WTC11 (cell line): ENCODE data around the gene CCBE1. TPM values are rescaled to one million over a fixed set of nuclear protein-coding genes. Genes with fewer than 3 reads are reported as not detected.

Source experiments
- ATAC-seq: fragments of 200-7000 bp; cut with Tn5 transposase; 2 replicates; pipeline ENCODE4 v1.10.0; 2021; ENCODE audit warnings: mild to moderate bottlenecking, moderate library complexity
- CTCF ChIA-PET: fragments of 300-600 bp; sonication (Branson Sonifier 250); formaldehyde crosslinking; loops from one replicate; lab custom pipeline; 2021; ENCODE audit warnings: antibody characterized with exemption; lab: Charles Lee
- POLR2A ChIA-PET: fragments of 350-600 bp; sonication (Branson Sonifier 250); formaldehyde crosslinking; loops from one replicate; lab custom pipeline; 2021; ENCODE audit warnings: antibody characterized with exemption; lab: Charles Lee
- DNase-seq: peaks from one replicate; pipeline ENCODE4 v3.0.0; 2021; ENCODE audit warnings: low spot score
- H3K27ac Mint-ChIP-seq: 2 replicates; pipeline ENCODE4 v1.8.0; 2021; ENCODE audit warnings: mixed read lengths
- H3K27me3 Mint-ChIP-seq: 2 replicates; pipeline ENCODE4 v1.8.0; 2021; ENCODE audit warnings: low read depth, mild to moderate bottlenecking, moderate library complexity, mixed read lengths
- H3K36me3 Mint-ChIP-seq: 2 replicates; pipeline ENCODE4 v1.8.0; 2021; ENCODE audit warnings: mixed read lengths
- H3K4me1 Mint-ChIP-seq: 2 replicates; pipeline ENCODE4 v1.8.0; 2022; ENCODE audit warnings: mixed read lengths
- H3K4me3 Mint-ChIP-seq: 2 replicates; pipeline ENCODE4 v1.8.0; 2021; ENCODE audit warnings: mild to moderate bottlenecking, moderate library complexity, mixed read lengths
- H3K9me3 Mint-ChIP-seq: 2 replicates; pipeline ENCODE4 v1.8.0; 2021; ENCODE audit warnings: mixed read lengths
- CREM ChIP-seq: sonication (generic); formaldehyde crosslinking; IDR thresholded peaks from 2 replicates; pipeline ENCODE4 v1.8.1; 2022; ENCODE audit warnings: mild to moderate bottlenecking, missing genetic modification reagents, moderate library complexity
- FOXP1 ChIP-seq: sonication (generic); formaldehyde crosslinking; IDR thresholded peaks from 2 replicates; pipeline ENCODE4 v1.8.0; 2022; ENCODE audit warnings: missing genetic modification reagents, mild to moderate bottlenecking, moderate library complexity, borderline replicate concordance
- MXD4 ChIP-seq: fragments of 250-450 bp; sonication (Bioruptor Pico); IDR thresholded peaks from 2 replicates; pipeline ENCODE4 v1.8.0; 2021; ENCODE audit warnings: mild to moderate bottlenecking, moderate library complexity, borderline replicate concordance
- NFYB ChIP-seq: sonication (generic); formaldehyde crosslinking; conservative IDR thresholded peaks from 2 replicates; pipeline ENCODE4 v1.8.0; 2022; ENCODE audit warnings: low read depth, missing genetic modification reagents
- TP53 ChIP-seq: sonication (generic); formaldehyde crosslinking; IDR thresholded peaks from 2 replicates; pipeline ENCODE4 v1.8.1; 2023; ENCODE audit warnings: mild to moderate bottlenecking, missing genetic modification reagents
- total RNA-seq: library from RNA; stranded (reverse); gene quantifications from 3 replicates; pipeline ENCODE4 v1.2.3, GENCODE V29; 2021
- TF ChIP-seq, protein P1 (sequence below): sonication (generic); formaldehyde crosslinking; IDR thresholded peaks from 2 replicates; pipeline ENCODE4 v1.8.1; 2022; ENCODE audit warnings: mild to moderate bottlenecking, moderate library complexity, missing genetic modification reagents
- TF ChIP-seq, protein P2 (sequence below): sonication (generic); formaldehyde crosslinking; IDR thresholded peaks from 2 replicates; pipeline ENCODE4 v1.8.0; 2023; ENCODE audit warnings: mild to moderate bottlenecking, missing genetic modification reagents
- TF ChIP-seq, protein P3 (sequence below): sonication (generic); formaldehyde crosslinking; IDR thresholded peaks from 2 replicates; pipeline ENCODE4 v1.8.0; 2022; ENCODE audit warnings: mild to moderate bottlenecking, missing genetic modification reagents
- TF ChIP-seq, protein P4 (sequence below): sonication (generic); formaldehyde crosslinking; IDR thresholded peaks from 2 replicates; pipeline ENCODE4 v1.8.0; 2023; ENCODE audit warnings: missing genetic modification reagents, mild to moderate bottlenecking, borderline replicate concordance
- TF ChIP-seq, protein P5 (sequence below): sonication (generic); formaldehyde crosslinking; IDR thresholded peaks from 2 replicates; pipeline ENCODE4 v1.8.1; 2023; ENCODE audit warnings: mild to moderate bottlenecking, moderate library complexity, missing genetic modification reagents

CCBE1 gene
- total RNA-seq, 1 experiment from 2014 or later = 9.7 TPM

DNA sequence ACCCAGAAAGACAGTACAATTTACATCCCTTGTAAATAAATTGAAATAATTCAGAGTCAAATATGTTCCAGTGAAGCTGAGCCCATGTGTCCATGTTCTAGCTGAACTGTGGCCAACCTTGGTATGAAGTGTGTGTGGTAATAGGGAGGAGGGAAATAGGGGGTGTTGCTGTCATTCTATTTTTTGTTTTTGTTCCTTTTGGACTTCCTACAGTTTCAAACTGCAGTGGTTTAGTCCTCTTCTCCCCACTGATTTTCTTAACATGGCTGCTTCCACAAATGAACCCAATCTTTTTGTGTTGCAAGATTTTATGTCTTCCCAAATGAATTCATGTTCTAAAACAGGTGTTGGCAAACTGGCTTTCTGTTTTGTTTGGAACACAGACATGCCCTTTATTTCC is 156.9 kb downstream of the CCBE1 start (continued):
- TF ChIP-seq, protein P1, sequence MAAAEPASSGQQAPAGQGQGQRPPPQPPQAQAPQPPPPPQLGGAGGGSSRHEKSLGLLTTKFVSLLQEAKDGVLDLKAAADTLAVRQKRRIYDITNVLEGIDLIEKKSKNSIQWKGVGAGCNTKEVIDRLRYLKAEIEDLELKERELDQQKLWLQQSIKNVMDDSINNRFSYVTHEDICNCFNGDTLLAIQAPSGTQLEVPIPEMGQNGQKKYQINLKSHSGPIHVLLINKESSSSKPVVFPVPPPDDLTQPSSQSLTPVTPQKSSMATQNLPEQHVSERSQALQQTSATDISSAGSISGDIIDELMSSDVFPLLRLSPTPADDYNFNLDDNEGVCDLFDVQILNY (CRISPR knock-in tag) = no peak
- TF ChIP-seq MXD4 (CRISPR knock-in tag) (no peak), TP53 (no peak)
- TF ChIP-seq, protein P2, sequence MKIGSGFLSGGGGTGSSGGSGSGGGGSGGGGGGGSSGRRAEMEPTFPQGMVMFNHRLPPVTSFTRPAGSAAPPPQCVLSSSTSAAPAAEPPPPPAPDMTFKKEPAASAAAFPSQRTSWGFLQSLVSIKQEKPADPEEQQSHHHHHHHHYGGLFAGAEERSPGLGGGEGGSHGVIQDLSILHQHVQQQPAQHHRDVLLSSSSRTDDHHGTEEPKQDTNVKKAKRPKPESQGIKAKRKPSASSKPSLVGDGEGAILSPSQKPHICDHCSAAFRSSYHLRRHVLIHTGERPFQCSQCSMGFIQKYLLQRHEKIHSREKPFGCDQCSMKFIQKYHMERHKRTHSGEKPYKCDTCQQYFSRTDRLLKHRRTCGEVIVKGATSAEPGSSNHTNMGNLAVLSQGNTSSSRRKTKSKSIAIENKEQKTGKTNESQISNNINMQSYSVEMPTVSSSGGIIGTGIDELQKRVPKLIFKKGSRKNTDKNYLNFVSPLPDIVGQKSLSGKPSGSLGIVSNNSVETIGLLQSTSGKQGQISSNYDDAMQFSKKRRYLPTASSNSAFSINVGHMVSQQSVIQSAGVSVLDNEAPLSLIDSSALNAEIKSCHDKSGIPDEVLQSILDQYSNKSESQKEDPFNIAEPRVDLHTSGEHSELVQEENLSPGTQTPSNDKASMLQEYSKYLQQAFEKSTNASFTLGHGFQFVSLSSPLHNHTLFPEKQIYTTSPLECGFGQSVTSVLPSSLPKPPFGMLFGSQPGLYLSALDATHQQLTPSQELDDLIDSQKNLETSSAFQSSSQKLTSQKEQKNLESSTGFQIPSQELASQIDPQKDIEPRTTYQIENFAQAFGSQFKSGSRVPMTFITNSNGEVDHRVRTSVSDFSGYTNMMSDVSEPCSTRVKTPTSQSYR (CRISPR knock-in tag) = no peak
- TF ChIP-seq, protein P3, sequence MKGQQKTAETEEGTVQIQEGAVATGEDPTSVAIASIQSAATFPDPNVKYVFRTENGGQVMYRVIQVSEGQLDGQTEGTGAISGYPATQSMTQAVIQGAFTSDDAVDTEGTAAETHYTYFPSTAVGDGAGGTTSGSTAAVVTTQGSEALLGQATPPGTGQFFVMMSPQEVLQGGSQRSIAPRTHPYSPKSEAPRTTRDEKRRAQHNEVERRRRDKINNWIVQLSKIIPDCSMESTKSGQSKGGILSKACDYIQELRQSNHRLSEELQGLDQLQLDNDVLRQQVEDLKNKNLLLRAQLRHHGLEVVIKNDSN (CRISPR knock-in tag) = no peak
- TF ChIP-seq, protein P4, sequence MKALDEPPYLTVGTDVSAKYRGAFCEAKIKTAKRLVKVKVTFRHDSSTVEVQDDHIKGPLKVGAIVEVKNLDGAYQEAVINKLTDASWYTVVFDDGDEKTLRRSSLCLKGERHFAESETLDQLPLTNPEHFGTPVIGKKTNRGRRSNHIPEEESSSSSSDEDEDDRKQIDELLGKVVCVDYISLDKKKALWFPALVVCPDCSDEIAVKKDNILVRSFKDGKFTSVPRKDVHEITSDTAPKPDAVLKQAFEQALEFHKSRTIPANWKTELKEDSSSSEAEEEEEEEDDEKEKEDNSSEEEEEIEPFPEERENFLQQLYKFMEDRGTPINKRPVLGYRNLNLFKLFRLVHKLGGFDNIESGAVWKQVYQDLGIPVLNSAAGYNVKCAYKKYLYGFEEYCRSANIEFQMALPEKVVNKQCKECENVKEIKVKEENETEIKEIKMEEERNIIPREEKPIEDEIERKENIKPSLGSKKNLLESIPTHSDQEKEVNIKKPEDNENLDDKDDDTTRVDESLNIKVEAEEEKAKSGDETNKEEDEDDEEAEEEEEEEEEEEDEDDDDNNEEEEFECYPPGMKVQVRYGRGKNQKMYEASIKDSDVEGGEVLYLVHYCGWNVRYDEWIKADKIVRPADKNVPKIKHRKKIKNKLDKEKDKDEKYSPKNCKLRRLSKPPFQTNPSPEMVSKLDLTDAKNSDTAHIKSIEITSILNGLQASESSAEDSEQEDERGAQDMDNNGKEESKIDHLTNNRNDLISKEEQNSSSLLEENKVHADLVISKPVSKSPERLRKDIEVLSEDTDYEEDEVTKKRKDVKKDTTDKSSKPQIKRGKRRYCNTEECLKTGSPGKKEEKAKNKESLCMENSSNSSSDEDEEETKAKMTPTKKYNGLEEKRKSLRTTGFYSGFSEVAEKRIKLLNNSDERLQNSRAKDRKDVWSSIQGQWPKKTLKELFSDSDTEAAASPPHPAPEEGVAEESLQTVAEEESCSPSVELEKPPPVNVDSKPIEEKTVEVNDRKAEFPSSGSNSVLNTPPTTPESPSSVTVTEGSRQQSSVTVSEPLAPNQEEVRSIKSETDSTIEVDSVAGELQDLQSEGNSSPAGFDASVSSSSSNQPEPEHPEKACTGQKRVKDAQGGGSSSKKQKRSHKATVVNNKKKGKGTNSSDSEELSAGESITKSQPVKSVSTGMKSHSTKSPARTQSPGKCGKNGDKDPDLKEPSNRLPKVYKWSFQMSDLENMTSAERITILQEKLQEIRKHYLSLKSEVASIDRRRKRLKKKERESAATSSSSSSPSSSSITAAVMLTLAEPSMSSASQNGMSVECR (CRISPR knock-in tag) = no peak

DNA sequence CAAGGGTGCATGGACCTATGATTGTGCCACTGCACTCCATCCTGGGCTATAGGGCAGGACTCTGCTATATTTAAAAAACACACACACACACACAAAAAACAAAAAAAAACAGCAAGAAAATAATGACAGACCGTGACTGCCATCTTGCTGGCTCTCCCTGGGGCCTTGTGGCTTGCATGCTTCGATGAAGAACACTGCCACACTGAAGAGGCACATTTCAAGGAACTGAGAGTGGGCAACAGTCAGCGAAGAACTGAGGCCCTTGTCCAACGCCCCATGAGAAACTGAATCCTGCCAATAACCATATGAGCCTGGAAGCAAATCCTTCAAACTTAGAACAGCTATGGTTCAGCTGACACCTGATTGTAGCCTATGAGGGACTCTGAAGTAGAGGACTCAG is 158.1 kb downstream of the CCBE1 start:
- no peak for ATAC-seq
- Mint-ChIP-seq H3K9me3 (no peaks in the 10 kb centered on the region), H3K27me3 (no peaks in the 10 kb centered on the region)
- POLR2A ChIA-PET = no interaction called here
- TF ChIP-seq NFYB (CRISPR knock-in tag) (no peak), CREM (CRISPR knock-in tag) (no peak)
- TF ChIP-seq, protein P5, sequence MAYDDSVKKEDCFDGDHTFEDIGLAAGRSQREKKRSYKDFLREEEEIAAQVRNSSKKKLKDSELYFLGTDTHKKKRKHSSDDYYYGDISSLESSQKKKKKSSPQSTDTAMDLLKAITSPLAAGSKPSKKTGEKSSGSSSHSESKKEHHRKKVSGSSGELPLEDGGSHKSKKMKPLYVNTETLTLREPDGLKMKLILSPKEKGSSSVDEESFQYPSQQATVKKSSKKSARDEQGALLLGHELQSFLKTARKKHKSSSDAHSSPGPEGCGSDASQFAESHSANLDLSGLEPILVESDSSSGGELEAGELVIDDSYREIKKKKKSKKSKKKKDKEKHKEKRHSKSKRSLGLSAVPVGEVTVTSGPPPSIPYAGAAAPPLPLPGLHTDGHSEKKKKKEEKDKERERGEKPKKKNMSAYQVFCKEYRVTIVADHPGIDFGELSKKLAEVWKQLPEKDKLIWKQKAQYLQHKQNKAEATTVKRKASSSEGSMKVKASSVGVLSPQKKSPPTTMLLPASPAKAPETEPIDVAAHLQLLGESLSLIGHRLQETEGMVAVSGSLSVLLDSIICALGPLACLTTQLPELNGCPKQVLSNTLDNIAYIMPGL (CRISPR knock-in tag) = no peak
- TF ChIP-seq, all 79 proteins: peak for 0
- CTCF ChIA-PET = no interaction called here
- DNase-seq = no peak
- Mint-ChIP-seq H3K27ac (no peak overlapping the region), H3K4me1 (no peaks in the 10 kb centered on the region), H3K4me3 (no peak overlapping the region), H3K36me3 (no peaks in the 10 kb centered on the region)

DNA sequence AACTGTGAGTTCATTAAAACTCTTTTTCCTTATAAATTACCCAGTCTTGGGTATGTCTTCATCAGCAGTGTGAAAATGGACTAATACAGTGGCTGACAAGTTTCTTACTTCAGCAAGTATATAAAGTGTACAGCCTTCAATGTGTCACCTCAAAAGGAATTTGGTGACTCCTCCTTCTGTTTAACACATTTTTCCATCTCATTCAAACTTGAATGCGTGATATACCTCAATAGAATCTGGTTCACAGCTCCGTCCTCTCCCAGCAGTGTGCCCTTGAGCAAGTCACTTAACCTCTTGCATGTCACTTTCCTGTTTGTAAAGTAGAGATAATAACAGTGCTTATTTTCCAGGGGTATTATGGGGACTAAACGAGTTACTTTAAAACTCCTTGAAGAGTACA is 159.6 kb downstream of the CCBE1 start:
- TF ChIP-seq FOXP1 = no peak
- Mint-ChIP-seq H3K27ac (no peak overlapping the region), H3K9me3 (no peaks in the 10 kb centered on the region), H3K27me3 (no peaks in the 10 kb centered on the region), H3K4me3 (no peak overlapping the region), H3K4me1 (no peaks in the 10 kb centered on the region), H3K36me3 (no peaks in the 10 kb centered on the region)
- POLR2A ChIA-PET = no interaction called here
- ATAC-seq (no peak), DNase-seq (no peak)
- CTCF ChIA-PET = no interaction called here
